Kasumi-1 (cell line): ENCODE measurements around the gene ABCA13.

Source experiments
- DNase-seq, 2 experiments: peaks; one replicate each; lab custom pipeline; 2025; lab: John Stamatoyannopoulos, UW

Gene ABCA13

DNA sequence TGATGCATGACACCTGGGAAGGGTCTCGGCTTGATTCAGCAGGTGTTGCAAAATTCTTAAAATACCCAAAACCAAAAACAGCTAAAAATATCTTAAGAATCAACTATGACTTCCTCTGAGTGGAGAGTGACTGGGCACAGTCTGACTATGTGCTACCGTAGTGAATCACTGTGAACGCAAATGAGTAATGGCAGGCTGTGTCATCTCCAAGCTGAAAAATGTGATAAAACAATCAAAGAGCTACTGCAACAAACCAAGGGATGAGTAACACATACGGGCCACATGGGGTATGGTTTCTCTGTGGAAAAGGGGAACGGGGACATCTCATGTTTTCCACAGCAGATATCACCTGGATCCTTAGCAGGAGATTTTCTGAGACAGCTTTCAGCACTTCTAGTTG, 127.5 kb downstream of the ABCA13 start:
- DNase-seq = no peak

DNA sequence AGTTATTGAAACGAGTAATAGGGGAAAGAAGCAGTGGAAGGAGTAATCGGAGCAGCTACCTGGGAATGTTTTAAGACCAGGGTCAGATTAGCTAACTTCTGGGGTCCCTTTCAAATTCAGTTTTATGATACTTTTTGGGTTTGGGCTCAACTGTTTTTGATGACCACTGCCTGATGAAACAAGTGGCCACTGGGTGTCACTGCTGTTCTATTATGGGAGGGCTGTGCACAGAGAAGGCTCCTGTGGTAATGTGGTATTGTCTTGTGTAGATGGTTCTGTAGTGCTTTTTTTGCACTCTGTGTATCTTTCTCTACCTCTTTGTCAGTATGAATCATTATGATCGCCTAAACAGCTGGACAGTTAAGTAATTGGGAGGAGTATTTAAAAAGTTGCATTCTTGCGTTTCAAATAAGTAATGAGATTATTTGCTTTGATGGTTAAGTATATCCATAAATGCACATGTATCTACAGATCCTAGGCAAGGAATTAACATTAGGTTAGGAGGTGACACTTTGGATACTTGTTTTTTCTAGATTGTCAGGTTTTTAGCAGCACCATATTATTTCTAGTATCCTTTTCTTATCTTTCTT, 128.4 kb downstream of the ABCA13 start:
- DNase-seq = peak; percentile 68 to 91

DNA sequence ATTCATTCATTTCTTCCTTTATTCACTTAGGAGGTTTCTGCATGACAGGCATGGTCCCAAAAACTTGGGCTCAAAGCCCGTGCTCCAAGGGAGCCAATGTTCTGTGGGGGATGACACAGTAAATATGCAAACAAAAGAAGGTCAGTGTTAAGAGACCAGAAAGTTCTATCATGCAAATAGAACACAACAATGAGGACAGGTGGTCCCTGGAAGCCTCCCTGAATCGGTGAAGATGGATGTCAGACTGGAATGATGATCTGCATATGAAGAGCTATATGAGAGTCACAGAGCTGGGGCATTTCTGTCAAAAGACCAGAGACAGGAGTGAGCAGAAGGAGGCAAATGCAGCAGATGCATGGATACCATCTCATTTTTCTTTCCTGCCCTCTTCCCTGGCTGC, 129.0 kb downstream of the ABCA13 start:
- no peak for DNase-seq

DNA sequence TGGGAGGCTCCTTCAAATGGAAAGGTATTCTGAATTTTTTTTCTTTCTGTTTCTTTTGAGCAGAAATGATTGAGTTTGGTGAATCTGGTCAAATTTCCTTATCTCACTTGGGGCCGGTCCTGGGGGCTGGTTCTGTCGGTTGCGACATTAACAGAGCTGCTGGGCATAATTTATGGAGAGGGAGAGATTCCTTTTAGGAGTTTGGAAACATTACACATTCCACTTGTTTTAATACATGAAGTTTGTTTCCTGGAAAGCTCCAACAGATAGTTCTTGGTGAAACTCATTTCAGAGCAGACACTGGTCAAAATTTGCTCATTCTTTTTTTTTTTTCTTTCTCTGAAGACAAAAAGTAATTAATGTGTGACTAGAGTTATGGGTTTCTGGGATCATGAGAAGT, 129.9 kb downstream of the ABCA13 start:
- DNase-seq = no peak

DNA sequence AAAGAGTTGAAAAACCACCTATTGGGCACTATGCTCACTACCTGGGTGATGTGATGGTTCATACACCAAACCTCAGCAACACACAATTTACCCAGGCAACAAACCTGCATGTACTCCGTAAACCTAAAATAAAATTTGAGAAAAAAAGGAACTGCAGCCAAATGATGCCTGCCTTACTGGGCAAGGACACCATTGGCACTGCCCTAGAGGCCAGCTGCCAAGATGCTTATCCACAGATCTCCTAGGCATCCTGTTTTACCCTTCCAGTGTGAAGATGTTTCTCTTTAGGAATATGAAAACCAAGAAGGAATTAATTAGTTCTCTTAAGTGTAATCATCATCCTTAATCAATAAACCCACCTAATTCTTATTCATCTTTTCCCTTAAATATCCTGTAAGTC, 133.4 kb downstream of the ABCA13 start:
- no peak for DNase-seq

DNA sequence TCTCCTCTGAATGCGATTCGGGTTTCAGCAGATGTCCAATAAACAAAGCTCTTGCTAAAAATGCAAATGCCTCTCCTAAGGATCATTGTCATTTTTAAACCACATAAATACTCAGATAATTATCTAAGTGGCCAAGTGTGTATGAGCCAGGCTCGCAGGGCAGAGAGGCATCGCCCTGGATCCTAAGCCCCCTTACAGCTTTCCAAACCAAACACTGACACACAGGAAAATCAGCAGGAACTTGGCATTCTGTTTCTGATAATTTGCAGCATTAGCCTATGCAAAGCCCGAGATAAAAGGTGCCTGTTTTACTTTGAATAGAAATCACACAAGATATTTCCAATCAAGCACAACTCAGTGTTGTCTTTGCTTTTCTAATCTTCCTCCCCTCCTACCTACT, 134.4 kb downstream of the ABCA13 start:
- DNase-seq = no peak

DNA sequence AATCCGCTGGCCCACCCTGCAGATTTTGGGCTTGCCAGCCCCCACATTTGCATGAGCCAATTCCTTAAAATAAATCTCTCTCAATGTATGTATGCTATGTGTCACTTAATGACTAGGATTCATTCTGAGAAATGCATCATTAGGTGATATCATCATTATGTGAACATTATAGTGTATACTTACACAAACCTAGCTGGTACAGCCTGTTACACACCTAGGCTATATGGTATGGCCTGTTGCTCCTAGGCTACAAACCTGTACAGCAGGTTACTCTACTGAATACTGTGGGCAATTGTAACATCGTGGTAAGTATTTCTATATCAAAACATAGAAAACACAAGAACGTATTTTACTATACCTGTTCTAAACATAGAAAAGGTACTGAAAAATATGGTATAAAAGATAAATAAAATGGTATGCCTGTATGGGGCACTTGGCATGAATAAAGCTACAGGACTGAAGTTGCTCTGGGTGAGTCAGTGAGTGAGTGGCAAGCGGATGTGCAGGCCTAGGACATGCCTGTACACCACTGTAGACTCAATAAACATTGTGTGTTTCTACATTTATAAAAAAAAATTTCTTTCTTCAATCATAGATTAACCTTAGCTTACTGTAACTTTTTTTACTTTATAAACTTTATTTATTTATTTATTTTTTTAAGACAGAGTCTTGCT, 135.9 kb downstream of the ABCA13 start:
- no peak for DNase-seq

DNA sequence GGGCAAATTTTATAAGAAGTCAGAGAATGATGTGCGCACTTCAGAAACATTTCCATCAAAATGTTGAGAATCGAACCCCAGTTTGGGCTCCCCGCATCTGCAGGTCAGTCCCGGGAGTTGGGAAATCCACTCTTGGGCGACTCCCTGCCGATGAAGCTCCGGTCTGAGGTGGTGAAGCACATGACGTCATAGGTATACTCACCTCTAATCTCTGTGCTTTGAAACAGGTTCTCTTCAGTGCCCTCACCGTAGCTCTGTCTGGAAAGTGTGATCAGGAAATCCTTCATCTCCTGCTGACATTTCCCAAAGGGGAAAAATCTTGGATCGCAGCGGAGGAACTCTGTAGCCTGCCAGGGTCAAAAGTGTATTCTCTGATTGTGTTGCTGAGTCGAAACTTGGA, 138.5 kb downstream of the ABCA13 start:
- no peak for DNase-seq

DNA sequence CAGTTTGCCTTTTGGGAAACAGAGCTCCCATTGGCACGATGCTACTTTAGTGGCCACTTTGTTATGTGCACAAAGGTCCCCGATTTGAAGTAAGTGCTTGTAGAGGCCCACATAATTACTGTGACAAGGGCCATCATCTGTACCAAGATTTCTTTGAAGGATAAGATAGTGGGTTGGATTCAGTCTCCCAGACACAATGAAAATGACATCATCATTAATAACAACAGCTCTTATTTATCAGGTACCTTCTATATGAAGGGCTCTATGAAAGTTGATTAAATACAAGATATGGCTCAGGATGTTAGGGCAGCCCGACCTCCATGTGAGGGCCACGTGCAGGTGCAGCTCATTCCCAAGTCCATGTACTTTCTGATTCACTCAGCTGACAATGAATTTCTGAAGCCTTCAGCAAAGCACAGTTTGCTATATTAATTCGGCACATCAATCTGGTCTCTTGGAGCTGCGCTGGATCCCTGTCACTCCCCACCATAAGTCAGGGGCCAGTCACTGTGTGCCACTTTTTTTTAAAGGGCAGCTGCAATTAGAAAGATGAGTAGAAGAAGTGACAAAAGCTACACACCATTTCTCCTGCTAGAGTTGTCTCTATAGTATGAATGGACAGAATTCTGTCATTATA, 140.3 kb downstream of the ABCA13 start:
- DNase-seq = no peak

DNA sequence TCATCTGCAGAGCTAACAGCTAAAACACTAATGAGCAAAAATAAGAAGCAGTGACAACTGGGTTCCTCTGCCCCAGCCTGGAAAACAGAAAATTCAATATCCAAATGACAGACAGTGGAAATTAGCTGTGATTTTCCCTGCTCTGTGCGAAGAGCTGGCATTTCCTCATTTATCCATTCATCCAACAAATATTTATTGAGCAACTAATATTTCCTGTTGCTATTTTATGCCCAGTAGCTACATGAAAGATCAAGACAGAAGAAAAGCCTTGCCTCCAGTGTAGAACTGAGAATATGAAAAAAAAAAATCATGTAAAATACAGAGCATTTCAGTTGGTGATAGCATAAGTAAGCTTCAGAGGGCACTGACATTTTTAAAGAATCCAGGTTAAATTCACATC, 140.9 kb downstream of the ABCA13 start:
- no peak for DNase-seq

DNA sequence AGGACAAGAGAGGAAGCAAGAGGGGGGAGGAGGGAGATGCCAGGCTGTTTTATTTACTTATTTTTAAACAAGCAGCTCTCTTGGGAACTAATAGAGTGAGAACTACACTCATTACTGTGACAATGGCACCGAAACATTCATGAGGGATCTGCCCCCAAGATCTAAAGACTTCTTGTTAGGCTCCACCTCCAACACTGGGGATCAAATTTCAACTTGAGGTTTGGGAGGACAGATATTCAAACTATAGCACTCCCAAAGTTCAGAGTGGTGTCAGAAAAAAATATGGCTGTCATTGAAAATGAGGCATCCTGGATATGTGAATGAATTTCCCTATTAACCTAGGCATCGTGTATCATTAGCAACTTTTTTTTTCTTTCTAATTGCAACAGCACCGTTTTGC, 145.5 kb downstream of the ABCA13 start:
- no peak for DNase-seq

DNA sequence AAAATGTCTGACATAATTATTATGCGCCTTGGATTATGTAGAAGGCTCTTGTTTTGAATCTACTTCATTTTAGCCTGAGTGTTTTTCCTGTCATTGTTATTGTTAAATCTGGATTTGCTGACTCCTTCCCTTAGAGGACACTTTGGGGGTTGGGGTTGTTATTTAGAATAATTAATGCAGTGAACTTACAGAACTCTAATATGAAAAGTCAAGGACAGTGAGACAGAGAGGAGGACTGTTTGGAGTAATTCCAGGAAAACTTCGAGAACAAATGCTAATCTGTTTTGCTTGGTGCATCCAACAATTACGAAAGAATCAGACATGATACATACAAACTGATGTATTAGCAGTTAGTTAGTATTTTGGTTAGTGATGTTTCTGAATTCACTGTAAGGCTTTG, 146.1 kb downstream of the ABCA13 start:
- DNase-seq = no peak

DNA sequence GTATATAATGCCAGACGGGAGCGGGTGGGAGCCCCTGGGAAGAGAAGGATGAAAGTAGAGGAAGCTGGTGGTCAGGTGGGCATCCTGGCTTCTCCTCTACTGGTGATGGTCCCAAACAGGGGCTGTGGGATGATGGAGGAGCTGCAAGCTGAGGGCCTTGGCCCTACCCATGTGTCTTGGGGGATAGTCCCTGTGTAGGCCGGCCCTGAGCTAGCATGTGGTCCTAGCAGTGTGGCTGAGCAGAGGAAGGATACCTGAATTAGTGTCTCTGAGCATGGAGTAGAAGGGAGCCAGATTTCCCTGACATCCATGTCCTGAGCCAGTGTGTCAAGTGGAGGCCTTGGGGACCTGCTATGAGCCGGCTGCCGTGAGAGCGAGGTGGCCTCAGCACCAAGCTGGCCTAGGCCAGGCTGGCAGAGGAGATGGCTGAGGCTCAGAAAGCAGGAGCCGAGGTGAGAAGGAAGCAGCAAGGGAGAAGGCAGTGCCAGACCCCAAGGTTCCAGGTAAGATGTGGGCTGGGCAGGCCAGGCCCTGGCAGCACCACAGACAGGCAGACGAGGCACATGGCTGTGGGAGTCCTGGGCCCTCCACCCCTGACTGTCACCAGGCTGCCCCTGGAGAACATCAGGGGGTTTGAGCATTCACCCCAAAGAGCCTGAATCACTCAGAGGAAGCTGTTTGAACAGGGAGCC, 150.2 kb downstream of the ABCA13 start:
- no peak for DNase-seq

DNA sequence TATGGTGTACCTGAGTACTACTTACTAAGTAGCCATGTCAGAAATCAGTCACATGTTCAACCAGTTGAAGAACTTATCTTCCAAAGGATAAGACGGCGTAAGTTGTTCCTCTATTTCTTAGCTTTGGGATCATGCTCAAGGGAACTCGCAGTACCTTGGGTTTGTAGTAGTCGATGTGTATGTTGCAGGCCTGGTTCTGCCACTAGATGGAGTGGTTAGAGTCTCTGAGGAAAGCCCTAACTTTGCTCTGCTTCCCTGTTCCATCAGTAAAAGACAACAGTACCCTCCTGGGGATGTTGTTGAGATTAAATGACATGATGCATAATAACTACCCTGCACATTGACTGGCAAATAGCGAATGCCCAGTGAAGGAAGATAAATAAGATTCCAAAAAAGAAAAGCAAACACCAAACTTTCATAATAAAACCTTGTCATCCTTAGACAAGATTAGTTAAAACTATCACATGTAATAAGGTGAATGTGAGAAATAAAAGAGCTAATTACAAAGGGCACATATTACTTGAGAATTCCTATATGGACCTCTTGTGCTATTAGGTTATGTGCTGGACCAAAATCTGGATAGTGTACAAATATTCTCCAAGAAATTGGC, 165.9 kb downstream of the ABCA13 start:
- peak; percentile 60 to 83 for DNase-seq

DNA sequence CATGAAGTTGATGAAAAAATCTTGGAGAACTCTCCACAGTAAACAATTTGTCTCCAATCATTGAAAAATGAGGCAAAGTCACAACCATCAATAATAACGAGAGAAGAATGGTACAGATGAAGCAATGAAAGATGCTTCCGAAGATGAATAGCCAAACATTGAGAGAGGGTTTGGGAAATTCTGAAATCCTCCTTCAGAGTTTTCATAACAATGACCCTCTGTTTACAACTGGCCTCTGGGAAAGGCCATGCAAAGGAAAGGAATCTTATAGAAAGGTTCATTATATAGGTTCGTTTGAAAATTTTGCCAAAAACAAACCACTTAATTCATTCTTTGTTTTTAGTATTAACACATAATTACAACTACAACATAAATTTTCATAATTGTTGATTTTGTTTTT, 166.5 kb downstream of the ABCA13 start:
- no peak for DNase-seq

DNA sequence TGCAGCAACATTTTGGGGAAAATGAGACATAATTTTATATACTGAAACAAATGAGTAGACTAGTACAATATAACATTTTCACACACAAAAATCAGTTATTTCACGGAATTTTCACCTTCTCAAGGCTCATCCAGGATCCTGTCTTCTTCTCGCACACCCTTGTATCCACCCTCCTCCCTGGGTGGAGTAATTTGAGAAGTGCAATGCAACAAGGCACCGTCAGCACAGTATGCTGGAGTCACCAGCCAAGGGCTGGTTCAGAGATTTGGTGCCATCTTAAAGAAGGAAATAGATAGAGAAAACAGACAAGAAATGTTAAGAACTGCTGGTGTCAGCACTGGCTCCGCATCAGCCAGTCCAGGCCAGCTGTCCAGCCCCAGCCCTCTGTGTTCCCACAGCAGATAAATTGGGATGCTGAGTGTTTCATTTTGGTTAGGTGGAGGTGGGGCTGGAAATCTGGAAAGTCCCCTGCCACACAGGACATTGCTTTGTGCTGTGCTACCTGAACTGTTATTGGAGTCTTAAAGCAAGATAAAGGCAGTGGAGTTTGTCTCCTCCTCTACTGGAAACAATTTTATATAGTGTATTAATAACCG, 176.1 kb downstream of the ABCA13 start:
- no peak for DNase-seq

DNA sequence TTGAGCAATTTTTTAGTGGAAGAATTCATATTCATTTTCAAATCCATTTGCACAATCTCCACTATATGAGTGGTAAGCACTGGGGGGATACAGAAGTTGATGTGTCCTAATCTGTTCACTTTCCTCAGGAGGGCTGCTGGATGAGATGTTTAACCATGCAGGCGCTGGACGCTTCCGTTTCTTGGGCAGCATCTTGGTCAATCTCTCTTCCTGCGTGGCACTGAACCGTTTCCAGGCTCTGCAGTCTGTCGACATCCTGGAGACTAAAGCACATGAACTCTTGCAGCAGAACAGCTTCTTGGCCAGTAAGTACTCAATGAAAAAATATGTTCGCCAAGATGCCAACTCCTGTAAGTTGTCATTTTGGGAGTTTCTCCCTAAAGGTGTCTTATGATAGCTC, 179.3 kb downstream of the ABCA13 start:
- peak; percentile 36 to 54 for DNase-seq

DNA sequence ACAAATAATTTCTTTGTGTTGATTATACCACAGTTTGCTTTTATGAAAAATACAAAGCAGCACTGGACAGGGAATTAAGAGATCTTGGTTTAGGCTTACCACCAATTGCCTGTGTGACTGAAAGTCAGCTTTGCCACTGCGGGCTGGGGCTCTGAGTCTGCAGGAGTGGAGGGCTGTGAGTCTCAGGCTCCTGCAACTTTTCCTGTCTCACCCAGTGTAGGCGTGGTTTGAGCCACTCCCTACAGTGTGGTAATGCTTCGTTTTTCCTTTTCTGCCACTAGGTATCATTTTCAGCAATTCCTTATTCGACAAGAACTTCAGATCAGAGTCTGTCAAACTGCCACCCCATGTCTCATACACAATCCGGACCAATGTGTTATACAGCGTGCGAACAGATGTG, 180.6 kb downstream of the ABCA13 start:
- peak; percentile 45 to 56 for DNase-seq

DNA sequence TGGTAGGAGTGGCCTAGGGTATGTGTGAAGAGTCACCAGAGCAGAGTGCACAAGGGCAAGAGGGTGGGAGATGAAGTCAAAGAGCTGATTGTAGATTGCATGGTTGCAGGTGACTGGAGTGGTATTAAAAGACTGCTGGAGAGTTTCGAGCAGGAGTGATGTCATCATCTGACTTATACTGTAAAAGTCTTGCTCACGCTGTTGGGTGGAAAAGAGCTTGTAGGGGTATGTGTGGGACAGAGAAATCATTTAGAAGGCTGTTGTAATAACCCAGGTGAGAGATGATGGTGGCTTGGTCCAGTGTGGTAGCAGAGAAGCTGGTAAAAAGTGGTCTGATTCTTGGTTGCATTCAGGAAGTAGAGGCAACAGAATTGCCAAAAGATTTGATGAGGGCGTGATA, 184.1 kb downstream of the ABCA13 start:
- no peak for DNase-seq

DNA sequence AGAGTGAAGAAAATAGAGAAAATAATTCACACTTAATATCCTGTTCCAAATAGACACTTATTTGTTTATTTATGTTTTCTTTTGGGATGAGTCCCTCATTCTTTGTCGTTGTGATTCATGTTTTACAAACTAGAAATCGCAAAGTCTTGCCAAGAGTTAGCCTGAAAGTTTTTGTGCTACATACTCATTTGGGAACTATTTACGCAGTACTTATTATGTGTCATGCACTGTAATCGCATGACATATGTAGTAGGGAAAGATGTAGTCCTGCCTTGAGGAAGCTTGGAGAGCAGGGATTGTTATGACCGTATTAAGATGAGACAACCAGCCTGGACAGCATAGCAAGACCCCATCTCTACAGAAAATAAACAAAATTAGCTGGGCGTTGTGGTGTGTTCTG, 189.3 kb downstream of the ABCA13 start:
- DNase-seq = no peak

DNA sequence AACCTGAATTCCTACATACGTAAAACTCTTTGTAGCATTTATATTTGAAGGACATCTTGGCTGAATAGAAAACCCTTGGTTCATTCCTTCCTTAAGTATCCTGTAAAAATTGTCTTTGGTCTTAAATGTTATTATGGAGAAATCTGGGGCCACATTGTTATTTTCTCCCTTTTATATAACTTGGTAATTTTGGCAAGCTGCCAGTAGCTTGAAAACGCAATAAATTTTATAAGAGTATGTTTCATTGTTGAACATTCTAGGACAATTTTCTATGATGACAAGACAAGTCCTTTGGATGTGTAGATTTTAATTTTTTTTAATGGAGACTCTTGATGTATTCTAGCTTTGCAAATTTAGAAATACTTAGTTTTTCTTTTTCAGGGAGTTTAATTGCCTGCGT, 191.9 kb downstream of the ABCA13 start:
- no peak for DNase-seq

DNA sequence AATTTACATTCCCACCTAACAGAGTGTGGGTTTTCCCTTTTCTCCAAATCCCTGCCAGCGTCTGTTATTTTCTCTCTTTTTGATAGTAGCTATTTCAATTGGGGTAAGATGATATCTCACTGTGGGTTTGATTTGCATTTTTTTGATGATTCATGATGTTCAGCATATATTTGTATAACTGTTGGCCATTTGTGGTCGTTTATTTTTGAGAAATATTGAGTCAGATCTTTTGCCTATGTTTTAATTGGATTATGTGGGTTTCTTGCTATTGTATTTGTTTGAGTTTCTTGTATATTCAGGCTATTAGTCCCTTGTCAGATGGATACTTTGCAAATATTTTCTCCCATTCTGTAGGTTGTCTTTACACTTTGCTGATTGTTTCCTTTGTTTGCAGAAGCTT, 193.8 kb downstream of the ABCA13 start:
- DNase-seq = no peak
